H54 (cell line): ENCODE results near the gene FOXO6.
A peak's percentile ranks its signal among the peaks of the same experiment; 100 is the strongest.

Experiments
- DNase-seq: peaks from one replicate; pipeline ENCODE4 v3.0.0; 2011; ENCODE audit warnings: low spot score, mixed read lengths; ENCODE audit not compliant: insufficient read length
- FAIRE-seq: peaks from 3 replicates; lab custom pipeline; 2011; peaks lifted over from hg19 to GRCh38; lab: Jason Lieb, UNC
- POLR2A ChIP-seq: IDR thresholded peaks from 2 replicates; pipeline ENCODE4 v1.6.1; 2011; ENCODE audit warnings: low read depth, mild to moderate bottlenecking, low read length

Gene FOXO6

GRCh38 chr1:41362357-41362721, 1.1 kb downstream of the FOXO6 start:
- no peak for TF ChIP-seq POLR2A
- DNase-seq: no peak
- FAIRE-seq: no peak

GRCh38 chr1:41362749-41363590, 1.7 kb downstream of the FOXO6 start:
- DNase-seq: peak; percentile 25
- TF ChIP-seq POLR2A: no peak
- no peak for FAIRE-seq

DNA sequence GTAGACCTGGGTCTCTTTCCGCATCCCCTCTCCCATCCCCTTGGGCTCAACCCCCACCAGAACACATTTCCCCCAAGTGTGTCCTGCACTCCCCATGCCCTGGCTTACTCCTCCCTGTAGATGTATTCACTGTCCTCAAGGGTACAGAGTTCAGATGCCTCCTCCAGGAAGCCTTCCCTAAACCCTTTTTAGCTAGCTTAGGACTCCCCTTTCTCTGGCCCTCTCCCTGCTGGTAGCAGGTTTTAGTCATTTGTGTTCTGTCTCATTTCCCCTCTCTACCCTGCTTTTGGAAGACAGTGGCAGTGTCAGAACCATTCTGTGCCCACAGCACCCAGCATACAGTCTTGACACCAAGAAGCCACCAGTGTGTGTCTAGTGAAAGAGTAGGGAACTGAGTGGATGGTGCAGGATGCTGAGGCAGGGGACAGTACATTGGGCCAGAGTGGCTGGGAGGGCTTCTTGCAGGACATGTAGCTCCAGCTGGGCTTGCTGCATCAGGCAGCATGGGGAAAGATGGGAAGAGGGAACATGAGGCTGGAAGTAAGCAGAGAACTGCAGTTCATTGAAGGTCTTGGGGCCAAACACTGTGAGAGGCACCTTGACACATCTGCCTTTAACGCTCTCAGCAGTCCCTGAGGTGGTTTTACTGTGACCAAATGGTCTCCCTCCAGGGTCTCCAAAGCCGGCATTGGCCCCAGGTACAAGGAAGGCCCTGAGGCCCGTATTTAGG, 2.5 kb downstream of the FOXO6 start:
- peak; percentile 46 for DNase-seq
- FAIRE-seq: no peak
- TF ChIP-seq POLR2A: no peak

- DNase-seq: peak; percentile 15
- TF ChIP-seq POLR2A: no peak
- no peak for FAIRE-seq
Measured at GRCh38 chr1:41364442-41365319, 3.4 kb downstream of the FOXO6 start.

DNA sequence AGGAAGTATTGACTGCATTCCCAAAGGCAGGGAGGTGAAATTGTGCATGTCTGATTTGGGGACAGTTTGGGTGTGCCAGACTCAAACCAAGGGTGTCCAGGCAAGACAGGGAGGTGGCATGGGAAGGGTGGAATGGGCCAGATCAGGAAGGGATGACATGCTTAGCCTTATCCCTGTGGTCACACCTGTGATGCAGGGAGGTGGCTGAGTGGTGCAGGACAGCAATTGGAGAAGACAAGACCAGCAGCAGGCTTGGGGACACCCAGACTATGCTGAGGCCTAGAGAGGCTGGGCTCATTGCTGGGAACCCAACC, 4.0 kb downstream of the FOXO6 start:
- no peak for FAIRE-seq
- DNase-seq: no peak
- no peak for TF ChIP-seq POLR2A

DNA sequence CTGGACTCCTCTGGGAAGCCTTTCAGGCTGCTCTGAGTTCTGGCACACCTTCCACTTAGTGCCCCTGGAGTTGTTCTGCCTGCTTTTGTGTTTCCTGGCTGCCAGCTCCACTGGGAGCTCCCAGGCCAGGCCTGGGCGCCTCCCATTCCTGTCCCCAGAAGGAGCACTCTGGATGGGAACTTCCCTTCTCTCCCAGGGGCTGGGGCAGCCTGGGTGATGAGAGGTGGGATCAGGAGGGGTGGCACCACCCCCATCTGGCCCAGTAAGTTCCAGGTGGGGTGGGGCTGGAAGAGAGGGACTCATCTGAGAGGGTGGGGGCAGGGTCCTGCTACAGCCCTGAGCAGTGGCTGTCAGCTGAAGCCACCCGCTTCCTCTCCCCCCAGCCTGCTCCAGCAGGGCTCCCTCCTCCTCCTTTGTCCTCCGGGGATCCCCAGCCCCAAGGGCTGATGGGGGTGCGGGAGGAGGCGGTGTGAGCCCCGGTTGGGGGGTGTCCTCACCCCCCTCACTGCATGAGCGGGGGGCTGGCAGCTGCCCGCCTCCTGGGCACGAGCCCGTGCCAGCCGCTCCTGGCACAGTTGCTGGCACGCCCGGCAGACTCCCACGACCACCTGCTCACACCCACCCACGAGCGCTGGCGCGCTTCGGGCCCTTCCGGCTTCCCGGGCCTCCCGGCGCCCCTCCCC, 4.7 kb downstream of the FOXO6 start:
- TF ChIP-seq POLR2A: no peak
- no peak for DNase-seq
- FAIRE-seq: no peak

DNA sequence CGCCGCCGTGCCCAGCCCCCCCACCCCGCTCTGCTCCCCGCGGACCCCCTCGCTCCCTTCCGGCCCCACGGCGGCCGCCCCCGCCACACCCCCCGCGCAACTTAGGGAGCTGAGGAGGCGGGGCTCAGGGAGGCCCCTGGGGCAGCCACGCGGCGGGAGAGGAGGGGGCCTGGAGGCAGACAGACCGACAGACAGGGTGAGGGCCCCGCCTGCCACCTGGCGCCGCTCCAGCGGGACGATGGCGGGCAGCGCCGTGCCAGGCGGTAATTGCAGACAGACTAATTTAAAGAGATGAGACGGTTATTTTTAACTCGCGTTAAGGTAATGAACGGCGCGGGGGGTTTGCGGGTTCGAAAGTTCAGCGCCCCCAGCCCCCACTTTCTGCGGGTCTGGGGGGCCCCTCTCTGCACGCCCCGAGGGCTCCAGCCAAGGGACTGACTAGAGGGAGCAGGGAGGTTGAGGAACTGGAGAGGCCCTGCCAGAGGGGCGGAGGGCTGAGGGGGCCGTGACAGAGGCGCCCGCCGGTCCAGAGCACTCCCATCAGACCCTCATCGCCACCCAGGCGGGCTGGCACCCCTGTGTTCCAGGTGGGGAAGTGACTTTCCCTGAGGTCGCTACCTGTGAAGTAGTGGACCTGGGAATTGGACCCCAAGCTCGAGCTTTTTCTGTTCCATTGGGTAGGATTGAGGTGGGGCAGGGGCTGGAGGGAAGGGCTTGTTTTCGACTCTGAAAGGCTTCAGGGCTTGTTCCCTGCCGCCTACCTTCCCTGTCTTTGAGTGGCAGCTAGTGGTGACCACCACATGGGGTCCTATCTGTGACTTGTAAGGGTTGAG, 5.4 kb downstream of the FOXO6 start:
- no peak for DNase-seq
- TF ChIP-seq POLR2A: no peak
- FAIRE-seq: no peak

DNA sequence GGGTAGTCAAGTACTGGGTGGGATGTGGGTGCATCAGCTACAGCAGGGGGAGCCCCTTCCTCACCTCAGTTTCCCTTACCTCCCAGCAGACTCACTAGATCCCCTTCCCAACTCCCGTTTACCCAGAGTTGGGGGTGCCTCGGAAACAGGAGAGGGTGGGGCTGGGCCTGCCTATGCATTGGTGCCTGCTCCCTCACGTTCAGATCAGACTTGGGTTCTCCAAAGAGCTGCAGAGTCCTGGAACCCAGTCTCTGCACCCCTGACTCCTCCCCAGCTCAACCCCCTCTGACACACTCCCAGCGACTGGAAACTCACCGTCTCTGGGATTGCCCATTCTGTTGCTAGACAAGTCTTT, 6.0 kb downstream of the FOXO6 start:
- DNase-seq: no peak
- no peak for FAIRE-seq
- no peak for TF ChIP-seq POLR2A

DNA sequence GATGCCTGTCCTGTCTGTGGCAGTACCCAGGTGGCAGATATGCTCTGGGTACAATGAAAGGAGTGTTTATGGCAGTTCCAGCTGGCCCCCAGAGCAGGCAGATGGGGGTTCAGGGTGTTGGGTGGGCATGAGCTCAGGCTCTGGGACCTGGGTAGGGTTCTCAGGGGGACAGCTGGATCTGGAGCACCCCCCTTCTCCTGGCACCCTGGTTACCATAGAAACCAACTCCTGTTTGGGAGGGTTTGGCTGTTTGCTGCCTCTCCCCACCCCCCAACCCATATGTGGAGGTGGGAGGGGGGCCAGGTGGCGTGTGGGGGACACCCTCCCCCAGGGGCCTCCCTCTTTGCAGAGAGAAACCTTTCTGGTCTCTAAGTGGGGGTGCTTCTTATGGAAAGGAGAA, 7.1 kb downstream of the FOXO6 start:
- no peak for TF ChIP-seq POLR2A
- FAIRE-seq (no peak), DNase-seq (no peak)

GRCh38 chr1:41368801-41369200, 7.6 kb downstream of the FOXO6 start:
- DNase-seq: no peak
- FAIRE-seq: no peak
- no peak for TF ChIP-seq POLR2A

DNA sequence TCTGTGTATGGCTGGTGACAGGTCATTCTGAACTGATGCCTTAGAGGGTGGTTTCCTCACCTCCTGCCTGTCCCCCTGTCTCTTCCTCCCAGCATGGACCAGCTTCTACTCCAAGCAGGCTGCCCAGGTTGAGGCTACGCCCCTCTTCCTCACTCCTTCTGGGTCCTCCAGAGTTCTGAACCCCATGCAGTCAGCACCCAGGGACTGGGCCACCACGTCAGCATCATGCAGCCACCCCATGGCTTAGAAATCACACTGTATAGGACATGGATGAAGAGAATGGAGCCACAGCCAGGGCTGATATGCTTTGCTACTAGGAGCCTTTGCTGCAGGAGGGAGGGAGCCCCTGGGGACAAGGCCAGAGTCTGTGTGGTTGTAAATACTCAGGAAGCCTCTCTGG, 8.3 kb downstream of the FOXO6 start:
- DNase-seq: no peak
- no peak for FAIRE-seq
- no peak for TF ChIP-seq POLR2A

- FAIRE-seq (no peak), DNase-seq (no peak)
- no peak for TF ChIP-seq POLR2A
Measured at GRCh38 chr1:41370225-41370624, 9.0 kb downstream of the FOXO6 start.
